ENCODE results near the gene KCNJ2.

The KCNJ2 gene

DNA sequence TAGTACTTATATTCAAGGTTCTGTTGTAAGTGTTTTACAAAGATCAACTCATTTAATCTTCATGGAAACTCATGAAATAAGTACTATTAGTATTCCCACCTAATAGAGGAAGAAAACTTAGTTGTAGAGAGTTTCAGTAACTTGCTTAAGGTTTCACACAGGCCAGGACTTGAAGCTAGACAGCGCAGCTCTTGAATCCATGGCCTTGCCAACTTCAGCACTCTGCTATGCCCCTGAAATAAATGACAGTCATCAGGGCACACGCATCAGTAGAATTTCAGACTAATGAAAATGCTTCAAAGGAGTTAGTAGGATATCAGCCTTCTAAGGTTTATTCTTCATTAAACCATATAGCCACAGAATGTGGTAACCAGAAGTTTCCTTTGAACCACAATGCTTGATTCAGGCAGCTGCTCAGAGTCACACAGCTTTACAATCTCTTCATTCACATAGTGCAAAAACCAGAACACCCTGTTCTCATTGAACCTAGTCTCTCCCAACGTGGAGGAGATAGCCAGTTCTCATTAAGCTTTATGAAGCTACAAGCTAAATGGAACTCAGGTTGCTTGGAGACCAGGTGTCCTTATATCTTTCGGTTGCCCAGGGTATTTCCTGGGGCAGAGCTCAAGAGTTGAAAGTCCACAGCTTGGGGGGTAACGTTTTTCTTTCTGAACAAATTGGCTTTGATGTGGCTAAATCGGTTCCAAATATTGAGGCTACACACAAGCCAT lies 39.7 kb downstream of the KCNJ2 start:
- no peak overlapping the region for H3K27ac ChIP-seq (ENCODE audit: low read depth, low read length, poor library complexity, severe bottlenecking)
- no peaks in the 10 kb centered on the region for H3K9me3 ChIP-seq (ENCODE audit: low read length)
- H3K9ac ChIP-seq (ENCODE audit: low read length), result no peak overlapping the region
- H3K79me2 ChIP-seq (ENCODE audit: insufficient read depth, low read length), result no peaks in the 10 kb centered on the region
- H3K9me2 ChIP-seq (ENCODE audit: low read depth, low read length), result no peaks in the 10 kb centered on the region
- no peak for TF ChIP-seq EZH2 (IDR thresholded peaks at IDR 0.05; ENCODE audit: borderline replicate concordance, low read length)
- TF ChIP-seq, protein P1, sequence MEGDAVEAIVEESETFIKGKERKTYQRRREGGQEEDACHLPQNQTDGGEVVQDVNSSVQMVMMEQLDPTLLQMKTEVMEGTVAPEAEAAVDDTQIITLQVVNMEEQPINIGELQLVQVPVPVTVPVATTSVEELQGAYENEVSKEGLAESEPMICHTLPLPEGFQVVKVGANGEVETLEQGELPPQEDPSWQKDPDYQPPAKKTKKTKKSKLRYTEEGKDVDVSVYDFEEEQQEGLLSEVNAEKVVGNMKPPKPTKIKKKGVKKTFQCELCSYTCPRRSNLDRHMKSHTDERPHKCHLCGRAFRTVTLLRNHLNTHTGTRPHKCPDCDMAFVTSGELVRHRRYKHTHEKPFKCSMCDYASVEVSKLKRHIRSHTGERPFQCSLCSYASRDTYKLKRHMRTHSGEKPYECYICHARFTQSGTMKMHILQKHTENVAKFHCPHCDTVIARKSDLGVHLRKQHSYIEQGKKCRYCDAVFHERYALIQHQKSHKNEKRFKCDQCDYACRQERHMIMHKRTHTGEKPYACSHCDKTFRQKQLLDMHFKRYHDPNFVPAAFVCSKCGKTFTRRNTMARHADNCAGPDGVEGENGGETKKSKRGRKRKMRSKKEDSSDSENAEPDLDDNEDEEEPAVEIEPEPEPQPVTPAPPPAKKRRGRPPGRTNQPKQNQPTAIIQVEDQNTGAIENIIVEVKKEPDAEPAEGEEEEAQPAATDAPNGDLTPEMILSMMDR (IDR thresholded peaks at IDR 0.05; ENCODE audit: low read length), result no peak
- H4K20me1 ChIP-seq (ENCODE audit: insufficient read depth, low read length), result no peaks in the 10 kb centered on the region
- no peaks in the 10 kb centered on the region; the same call in 1 of the 2 replicates for H3K27me3 ChIP-seq (ENCODE audit: insufficient read depth, low read length)
- H3K36me3 ChIP-seq (ENCODE audit: insufficient read depth, low read length), result no peaks in the 10 kb centered on the region
- H2AFZ ChIP-seq (ENCODE audit: low read length), result no peak overlapping the region
- no peaks in the 10 kb centered on the region for H3K4me1 ChIP-seq (ENCODE audit: insufficient read depth, low read length, severe bottlenecking)
- no peaks in the 10 kb centered on the region for H3F3A ChIP-seq (ENCODE audit: insufficient read depth, low read length)
- H3K4me3 ChIP-seq (ENCODE audit: low read depth, low read length, poor library complexity, severe bottlenecking), result no peak overlapping the region
- no peak overlapping the region for H3K4me2 ChIP-seq (ENCODE audit: low read length)

- no peaks in the 10 kb centered on the region for H3K79me2 ChIP-seq (ENCODE audit: insufficient read depth, low read length)
- TF ChIP-seq, protein P1 (IDR thresholded peaks at IDR 0.05; ENCODE audit: low read length), result no peak
- no peak for TF ChIP-seq EZH2 (IDR thresholded peaks at IDR 0.05; ENCODE audit: borderline replicate concordance, low read length)
- H3K4me3 ChIP-seq (ENCODE audit: low read depth, low read length, poor library complexity, severe bottlenecking), result no peak overlapping the region
- no peak overlapping the region for H3K4me2 ChIP-seq (ENCODE audit: low read length)
- no peak overlapping the region for H2AFZ ChIP-seq (ENCODE audit: low read length)
- H3K4me1 ChIP-seq (ENCODE audit: insufficient read depth, low read length, severe bottlenecking), result no peaks in the 10 kb centered on the region
- no peaks in the 10 kb centered on the region for H3K36me3 ChIP-seq (ENCODE audit: insufficient read depth, low read length)
- no peaks in the 10 kb centered on the region; the same call in 1 of the 2 replicates for H3K27me3 ChIP-seq (ENCODE audit: insufficient read depth, low read length)
- H3K9me3 ChIP-seq (ENCODE audit: low read length), result no peaks in the 10 kb centered on the region
- H3K9me2 ChIP-seq (ENCODE audit: low read depth, low read length), result no peaks in the 10 kb centered on the region
- H3K9ac ChIP-seq (ENCODE audit: low read length), result no peak overlapping the region
- H3K27ac ChIP-seq (ENCODE audit: low read depth, low read length, poor library complexity, severe bottlenecking), result no peak overlapping the region
- H4K20me1 ChIP-seq (ENCODE audit: insufficient read depth, low read length), result no peaks in the 10 kb centered on the region
- H3F3A ChIP-seq (ENCODE audit: insufficient read depth, low read length), result no peaks in the 10 kb centered on the region
Measured at GRCh38 chr17:70215656-70216055, 46.3 kb downstream of the KCNJ2 start.

GRCh38 chr17:70217571-70217970 lies 48.2 kb downstream of the KCNJ2 start:
- no peak overlapping the region for H3K4me3 ChIP-seq (ENCODE audit: low read depth, low read length, poor library complexity, severe bottlenecking)
- TF ChIP-seq, protein P1 (IDR thresholded peaks at IDR 0.05; ENCODE audit: low read length), result no peak
- TF ChIP-seq EZH2 (IDR thresholded peaks at IDR 0.05; ENCODE audit: borderline replicate concordance, low read length), result no peak
- no peaks in the 10 kb centered on the region for H3K9me3 ChIP-seq (ENCODE audit: low read length)
- H3K9me2 ChIP-seq (ENCODE audit: low read depth, low read length), result no peaks in the 10 kb centered on the region
- H3K79me2 ChIP-seq (ENCODE audit: insufficient read depth, low read length), result no peaks in the 10 kb centered on the region
- H3K4me2 ChIP-seq (ENCODE audit: low read length), result no peak overlapping the region
- H3K9ac ChIP-seq (ENCODE audit: low read length), result no peak overlapping the region
- no peaks in the 10 kb centered on the region; the same call in 1 of the 2 replicates for H3K27me3 ChIP-seq (ENCODE audit: insufficient read depth, low read length)
- no peaks in the 10 kb centered on the region for H4K20me1 ChIP-seq (ENCODE audit: insufficient read depth, low read length)
- no peaks in the 10 kb centered on the region for H3F3A ChIP-seq (ENCODE audit: insufficient read depth, low read length)
- no peak overlapping the region for H2AFZ ChIP-seq (ENCODE audit: low read length)
- H3K36me3 ChIP-seq (ENCODE audit: insufficient read depth, low read length), result no peaks in the 10 kb centered on the region
- no peak overlapping the region for H3K27ac ChIP-seq (ENCODE audit: low read depth, low read length, poor library complexity, severe bottlenecking)
- no peaks in the 10 kb centered on the region for H3K4me1 ChIP-seq (ENCODE audit: insufficient read depth, low read length, severe bottlenecking)
